ENCODE data around the gene SAMD9L. TPM values are rescaled to one million over a fixed set of nuclear protein-coding genes. Genes with fewer than 3 reads are reported as not detected.

The SAMD9L gene
- total RNA-seq, 1 donor from 2014 or later: 4.2 TPM

DNA sequence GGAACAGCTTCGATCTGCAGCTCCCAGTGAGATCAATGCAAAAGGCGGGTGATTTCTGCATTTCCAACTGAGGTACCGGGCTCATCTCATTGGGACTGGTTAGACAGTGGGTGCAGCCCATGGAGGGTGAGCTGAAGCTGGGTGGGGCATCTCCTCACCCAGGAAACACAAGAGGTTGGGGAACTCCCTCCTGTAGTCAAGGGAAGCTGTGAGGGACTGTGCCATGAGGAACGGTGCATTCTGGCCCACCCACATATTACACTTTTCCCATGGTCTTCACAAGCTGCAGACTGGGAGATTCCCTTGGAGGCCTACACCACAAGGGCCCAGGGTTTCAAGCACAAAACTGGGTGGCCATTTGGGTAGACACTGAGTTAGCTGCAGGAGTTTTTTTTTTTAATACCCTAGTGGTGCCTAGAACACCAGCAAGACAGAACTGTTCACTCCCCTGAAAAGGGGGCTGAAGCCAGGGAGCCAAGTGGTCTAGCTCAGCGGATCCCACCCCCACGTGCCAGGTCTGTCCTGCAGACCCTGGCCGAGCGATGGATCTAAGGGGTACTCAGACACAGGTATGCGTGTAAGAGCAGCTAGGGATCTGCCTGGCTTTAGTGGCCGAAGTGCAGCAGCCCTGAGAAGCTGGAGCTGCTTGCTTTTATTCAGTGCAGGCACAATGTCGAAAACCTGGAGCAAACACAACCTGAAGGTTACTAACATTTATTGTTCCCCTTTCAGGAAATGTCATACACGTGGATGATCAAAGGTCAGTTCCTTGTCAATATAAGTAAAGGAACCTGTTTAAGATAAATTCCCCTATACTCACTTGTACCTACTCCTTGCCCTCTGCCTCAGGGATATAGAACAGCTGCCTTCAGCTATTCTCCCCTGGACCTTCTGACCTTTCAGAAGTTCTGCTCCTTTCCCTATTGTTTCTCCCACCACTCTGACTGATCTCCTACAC is 27.3 kb downstream of the SAMD9L start:
- Histone ChIP-seq H3K27me3 (ENCODE audit: control insufficient read depth in 3 of 3, insufficient read depth in 3 of 3, low read length in 3 of 3) (no peaks in the 10 kb centered on the region), H3K27ac (ENCODE audit: low read depth, low read length) (no peak overlapping the region), H3K36me3 (ENCODE audit: control insufficient read depth in 3 of 3, insufficient read depth in 3 of 3, low read length in 3 of 3) (no peaks in the 10 kb centered on the region), H3K4me3 (ENCODE audit: low read length in 3 of 3) (no peak overlapping the region), H3K9ac (ENCODE audit: low read depth in 1 of 3, low read length in 3 of 3) (no peak overlapping the region), H3K9me3 (ENCODE audit: control insufficient read depth in 3 of 3, low read length in 3 of 3) (no peaks in the 10 kb centered on the region), H3K4me1 (ENCODE audit: control insufficient read depth in 3 of 3, insufficient read depth in 3 of 3, low read length in 3 of 3) (peaks cover 4 to 8% (median 5%) of the 10 kb centered on the region in 3 donors)

DNA sequence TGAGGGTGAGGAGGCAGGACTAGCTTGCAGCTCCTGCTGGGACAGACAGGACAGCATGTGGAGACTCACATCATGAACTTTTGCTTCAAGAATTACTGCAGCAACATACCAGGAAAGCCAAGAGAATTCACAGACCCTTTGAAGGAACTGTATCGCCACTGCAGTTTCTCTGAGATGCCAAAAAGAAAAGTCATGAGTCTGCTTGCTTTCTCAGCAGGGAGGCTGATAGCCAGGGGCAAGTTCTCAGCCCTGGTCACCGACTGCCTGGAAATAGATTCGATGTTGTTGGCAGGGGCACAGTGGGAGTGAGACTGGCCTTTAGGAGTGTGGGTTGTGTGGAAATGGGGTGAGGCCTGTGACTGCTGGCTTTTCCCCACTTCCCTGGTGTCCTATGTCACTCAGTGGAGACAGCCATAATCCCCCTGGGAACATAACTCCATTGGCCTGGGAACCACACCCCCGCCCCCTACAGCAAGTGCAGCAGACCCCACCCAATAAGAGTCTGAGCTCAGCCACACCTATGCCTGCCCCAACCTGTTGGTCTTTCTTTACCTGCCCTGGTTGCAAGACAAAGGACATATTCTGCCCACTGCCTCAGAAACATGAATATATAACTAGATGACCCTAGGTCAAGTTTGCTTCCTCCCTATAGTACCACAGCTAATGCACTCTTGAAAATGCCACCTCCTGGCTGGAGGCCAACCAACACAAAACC is 28.8 kb downstream of the SAMD9L start:
- Histone ChIP-seq H3K27ac (ENCODE audit: low read depth, low read length) (no peak overlapping the region), H3K27me3 (ENCODE audit: control insufficient read depth in 3 of 3, insufficient read depth in 3 of 3, low read length in 3 of 3) (no peaks in the 10 kb centered on the region), H3K36me3 (ENCODE audit: control insufficient read depth in 3 of 3, insufficient read depth in 3 of 3, low read length in 3 of 3) (no peaks in the 10 kb centered on the region), H3K9ac (ENCODE audit: low read depth in 1 of 3, low read length in 3 of 3) (no peak overlapping the region), H3K4me3 (ENCODE audit: low read length in 3 of 3) (no peak overlapping the region), H3K4me1 (ENCODE audit: control insufficient read depth in 3 of 3, insufficient read depth in 3 of 3, low read length in 3 of 3) (peaks cover 4 to 8% (median 5%) of the 10 kb centered on the region in 3 donors), H3K9me3 (ENCODE audit: control insufficient read depth in 3 of 3, low read length in 3 of 3) (no peaks in the 10 kb centered on the region)

GRCh38 chr7:93117852-93118530 is 30.2 kb downstream of the SAMD9L start, which contains the start of gene SAMD9:
Gene SAMD9, minus strand, starts transcription at chr7:93117979. Its CDS starts 11,882 bp downstream, at chr7:93106097.
- Histone ChIP-seq H3K9me3 (ENCODE audit: control insufficient read depth in 3 of 3, low read length in 3 of 3) (no peaks in the 10 kb centered on the region), H3K27me3 (ENCODE audit: control insufficient read depth in 3 of 3, insufficient read depth in 3 of 3, low read length in 3 of 3) (no peaks in the 10 kb centered on the region), H3K27ac (ENCODE audit: low read depth, low read length) (peak within 1 kb of the TSS; percentile 46), H3K4me3 (ENCODE audit: low read length in 3 of 3) (peak within 1 kb of the TSS; percentile 59 to 85 (median 64)), H3K36me3 (ENCODE audit: control insufficient read depth in 3 of 3, insufficient read depth in 3 of 3, low read length in 3 of 3) (no peaks in the 10 kb centered on the region), H3K9ac (ENCODE audit: low read depth in 1 of 3, low read length in 3 of 3) (peak within 1 kb of the TSS; percentile 51 to 65 (median 60)), H3K4me1 (ENCODE audit: control insufficient read depth in 3 of 3, insufficient read depth in 3 of 3, low read length in 3 of 3) (peaks cover 4 to 8% (median 5%) of the 10 kb centered on the region in 3 donors)

- Histone ChIP-seq H3K36me3 (ENCODE audit: control insufficient read depth in 3 of 3, insufficient read depth in 3 of 3, low read length in 3 of 3) (no peaks in the 10 kb centered on the region), H3K9me3 (ENCODE audit: control insufficient read depth in 3 of 3, low read length in 3 of 3) (no peaks in the 10 kb centered on the region), H3K4me3 (ENCODE audit: low read length in 3 of 3) (peak overlapping the region; percentile 29 to 85 (median 64)), H3K27me3 (ENCODE audit: control insufficient read depth in 3 of 3, insufficient read depth in 3 of 3, low read length in 3 of 3) (no peaks in the 10 kb centered on the region), H3K9ac (ENCODE audit: low read depth in 1 of 3, low read length in 3 of 3) (peak overlapping the region in 2 of 3 donors; percentile 60 to 65), H3K4me1 (ENCODE audit: control insufficient read depth in 3 of 3, insufficient read depth in 3 of 3, low read length in 3 of 3) (peaks cover 4 to 8% (median 5%) of the 10 kb centered on the region in 3 donors), H3K27ac (ENCODE audit: low read depth, low read length) (no peak overlapping the region)
Measured at GRCh38 chr7:93117327-93117726, 30.9 kb downstream of the SAMD9L start.

DNA sequence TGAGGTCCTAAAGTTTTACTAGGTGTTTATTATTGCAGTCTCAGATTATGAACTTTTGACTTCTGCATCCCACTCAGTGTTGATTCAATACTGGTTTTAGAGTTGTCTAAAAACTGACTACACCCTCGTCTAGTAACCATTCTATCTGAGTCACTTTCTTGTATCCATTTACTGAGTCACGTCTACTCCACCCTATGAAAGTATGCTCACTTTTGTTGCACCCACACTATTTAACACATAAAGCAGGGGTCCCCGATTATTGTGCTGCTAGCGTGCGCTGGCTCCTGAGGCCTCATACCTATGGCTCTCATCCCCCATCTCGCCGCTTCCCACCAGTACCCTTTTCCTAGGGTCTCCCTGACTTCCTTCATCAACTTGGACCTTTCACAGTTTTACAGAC is 32.4 kb downstream of the SAMD9L start:
- Histone ChIP-seq H3K36me3 (ENCODE audit: control insufficient read depth in 3 of 3, insufficient read depth in 3 of 3, low read length in 3 of 3) (no peaks in the 10 kb centered on the region), H3K9me3 (ENCODE audit: control insufficient read depth in 3 of 3, low read length in 3 of 3) (no peaks in the 10 kb centered on the region), H3K27ac (ENCODE audit: low read depth, low read length) (no peak overlapping the region), H3K27me3 (ENCODE audit: control insufficient read depth in 3 of 3, insufficient read depth in 3 of 3, low read length in 3 of 3) (no peaks in the 10 kb centered on the region), H3K9ac (ENCODE audit: low read depth in 1 of 3, low read length in 3 of 3) (no peak overlapping the region), H3K4me1 (ENCODE audit: control insufficient read depth in 3 of 3, insufficient read depth in 3 of 3, low read length in 3 of 3) (peaks cover 4 to 8% (median 5%) of the 10 kb centered on the region in 3 donors), H3K4me3 (ENCODE audit: low read length in 3 of 3) (peak overlapping the region in 1 of 3 donors; percentile 5)

DNA sequence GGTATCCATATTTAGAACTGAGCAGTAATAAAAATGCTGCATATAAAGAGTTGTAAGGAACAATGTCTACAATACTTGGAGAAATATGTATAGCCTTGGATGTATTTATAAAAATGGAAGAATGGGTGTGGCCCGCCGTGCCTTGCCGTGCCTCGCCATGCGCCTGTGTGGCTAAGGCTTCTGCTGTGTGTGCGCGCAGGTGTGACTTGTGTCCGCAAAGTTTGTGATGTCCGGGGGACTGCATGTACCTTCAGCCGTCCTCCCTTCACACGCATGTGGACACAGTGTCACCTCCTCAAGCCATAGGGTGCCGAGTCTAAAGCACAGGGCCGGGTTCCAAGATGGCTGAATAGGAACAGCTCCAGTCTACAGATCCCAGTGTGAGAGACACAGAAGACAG is 40.2 kb downstream of the SAMD9L start:
- Histone ChIP-seq H3K9me3 (ENCODE audit: control insufficient read depth in 3 of 3, low read length in 3 of 3) (peaks cover 0 to 20% (median 4%) of the 10 kb centered on the region in 3 donors), H3K4me1 (ENCODE audit: control insufficient read depth in 3 of 3, insufficient read depth in 3 of 3, low read length in 3 of 3) (no peaks in the 10 kb centered on the region), H3K9ac (ENCODE audit: low read depth in 1 of 3, low read length in 3 of 3) (no peak overlapping the region), H3K27ac (ENCODE audit: low read depth, low read length) (no peak overlapping the region), H3K4me3 (ENCODE audit: low read length in 3 of 3) (peak overlapping the region in 1 of 3 donors; percentile 29), H3K27me3 (ENCODE audit: control insufficient read depth in 3 of 3, insufficient read depth in 3 of 3, low read length in 3 of 3) (no peaks in the 10 kb centered on the region), H3K36me3 (ENCODE audit: control insufficient read depth in 3 of 3, insufficient read depth in 3 of 3, low read length in 3 of 3) (peaks cover 14 to 23% (median 15%) of the 10 kb centered on the region in 3 donors)

- Histone ChIP-seq H3K36me3 (ENCODE audit: control insufficient read depth in 3 of 3, insufficient read depth in 3 of 3, low read length in 3 of 3) (no peaks in the 10 kb centered on the region), H3K4me3 (ENCODE audit: low read length in 3 of 3) (no peak overlapping the region), H3K27ac (ENCODE audit: low read depth, low read length) (no peak overlapping the region), H3K9me3 (ENCODE audit: control insufficient read depth in 3 of 3, low read length in 3 of 3) (peaks cover under 1 to 17% (median 3%) of the 10 kb centered on the region in 3 donors), H3K4me1 (ENCODE audit: control insufficient read depth in 3 of 3, insufficient read depth in 3 of 3, low read length in 3 of 3) (no peaks in the 10 kb centered on the region), H3K9ac (ENCODE audit: low read depth in 1 of 3, low read length in 3 of 3) (no peak overlapping the region), H3K27me3 (ENCODE audit: control insufficient read depth in 3 of 3, insufficient read depth in 3 of 3, low read length in 3 of 3) (no peaks in the 10 kb centered on the region)
Measured at GRCh38 chr7:93097388-93097787, 50.8 kb downstream of the SAMD9L start.

GRCh38 chr7:93092757-93093370 is 55.3 kb downstream of the SAMD9L start:
- Histone ChIP-seq H3K27ac (ENCODE audit: low read depth, low read length) (no peak overlapping the region), H3K36me3 (ENCODE audit: control insufficient read depth in 3 of 3, insufficient read depth in 3 of 3, low read length in 3 of 3) (no peaks in the 10 kb centered on the region), H3K4me1 (ENCODE audit: control insufficient read depth in 3 of 3, insufficient read depth in 3 of 3, low read length in 3 of 3) (no peaks in the 10 kb centered on the region), H3K9me3 (ENCODE audit: control insufficient read depth in 3 of 3, low read length in 3 of 3) (peaks cover 0 to 5% (median 3%) of the 10 kb centered on the region in 3 donors), H3K9ac (ENCODE audit: low read depth in 1 of 3, low read length in 3 of 3) (no peak overlapping the region), H3K27me3 (ENCODE audit: control insufficient read depth in 3 of 3, insufficient read depth in 3 of 3, low read length in 3 of 3) (no peaks in the 10 kb centered on the region), H3K4me3 (ENCODE audit: low read length in 3 of 3) (no peak overlapping the region)

All from skeletal muscle tissue (tissue), 4 donors.